Stomach (tissue), 9 donors: ENCODE data around the gene MOB1A. TPM values are rescaled to one million over a fixed set of nuclear protein-coding genes. Genes with fewer than 3 reads are reported as not detected.

ENCODE experiments used
- DNase-seq, 2 donors: peaks; one replicate each; pipeline versions ENCODE4 v3.0.0 to v3.0.0-alpha.2; 2013 to 2019
- H3K27ac ChIP-seq, 5 donors: fragments of 200-600 bp in 4 of 5; sonication (generic) in 4 of 5; one replicate each; pipeline ENCODE4 v1.5.1; 2013 to 2019; ENCODE audit warnings: mild to moderate bottlenecking in 1 of 5, moderate library complexity in 1 of 5
- H3K27me3 ChIP-seq, 3 donors: fragments of 200-600 bp; sonication (generic); one replicate each; pipeline ENCODE4 v1.5.1; 2017 to 2019; ENCODE audit warnings: mixed run types in 1 of 3
- H3K36me3 ChIP-seq, 4 donors: fragments of 200-600 bp; sonication (generic); 1 replicate in 3 of 4; 2 replicates in 1 of 4; pipeline ENCODE4 v1.5.1; 2016 to 2019
- H3K4me1 ChIP-seq, 4 donors: fragments of 200-600 bp; sonication (generic); one replicate each; pipeline ENCODE4 v1.5.1; 2016 to 2019
- H3K4me3 ChIP-seq, 4 donors: fragments of 200-600 bp; sonication (generic) in 3 of 4; one replicate each; pipeline ENCODE4 v1.5.1; 2016 to 2019; ENCODE audit warnings: mild to moderate bottlenecking in 1 of 4
- H3K9me3 ChIP-seq, 4 donors: fragments of 200-600 bp; sonication (generic); one replicate each; pipeline ENCODE4 v1.5.1; 2016 to 2019
- CTCF ChIP-seq, 7 experiments: fragments of 450-650 bp in 4 of 7; fragments of 200-600 bp in 3 of 7; sonication (generic) in 3 of 7; IDR thresholded peaks; one replicate each; pipeline ENCODE4 v1.5.1; 2016 to 2019; ENCODE audit warnings: antibody characterized with exemption in 7 of 7, control low read depth in 2 of 7, mild to moderate bottlenecking in 1 of 7
- EP300 ChIP-seq: sonication (generic); formaldehyde crosslinking; IDR thresholded peaks from one replicate; pipeline ENCODE4 v1.6.1; 2017; ENCODE audit warnings: antibody characterized with exemption
- POLR2A ChIP-seq, 4 donors: fragments of 450-650 bp; IDR thresholded peaks; one replicate each; pipeline ENCODE4 v1.6.1; 2016; ENCODE audit warnings: antibody characterized with exemption in 4 of 4, control low read depth in 2 of 4, mild to moderate bottlenecking in 1 of 4, moderate library complexity in 1 of 4
- POLR2AphosphoS5 ChIP-seq, 3 donors: sonication (generic); formaldehyde crosslinking; IDR thresholded peaks; one replicate each; pipeline ENCODE4 v1.6.1; 2016; ENCODE audit warnings: antibody characterized with exemption in 3 of 3
- WGBS, 5 donors: extraction: QIAGEN DNeasy Blood & Tissue Kit in 3 of 5; methylation state at CpG; one replicate each; pipeline versions ENCODE4 v1.1.5 to v1.1.7; 2013 to 2018; 5-methylcytosine and 5-hydroxymethylcytosine counted together
- intact Hi-C: fragments of 100-400 bp; cut with DNase I; formaldehyde crosslinking; loops from one replicate; pipeline ENCODE4 v1.15.1; 2023; ENCODE audit warnings: low total_unique reads
- polyA plus RNA-seq, 3 donors: library from polyadenylated mRNA; stranded (reverse); fragments of 200-250 nt; gene quantifications; one replicate each; pipeline ENCODE4 v1.2.3, GENCODE V29; 2013
- total RNA-seq, 5 donors: library from RNA; depleted of rRNA; stranded (reverse); fragments of >200 nt; gene quantifications; one replicate each; pipeline versions ENCODE4 v1.1.0 to v1.2.3, GENCODE V29; 2014 to 2016
- donor health status: healthy with polysubstance abuse.
- donor health status: Bipolar disorder and iron deficiency.
- donor health status: healthy.

MOB1A gene
- total and polyA plus RNA-seq, 8 donors = 22.4 to 127 (median 62.9) TPM

GRCh38 chr2:74138600-74139323 lies 39.9 kb downstream of the MOB1A start:
- peaks cover 9 to 50% (median 48%) of the 10 kb centered on the region in 4 donors for H3K36me3 ChIP-seq
- TF ChIP-seq EP300 = no peak
- no peak for TF ChIP-seq POLR2A (IDR thresholded peaks at IDR 0.05)
- no peak for TF ChIP-seq CTCF (IDR thresholded peaks at IDR 0.05)
- no peak for TF ChIP-seq POLR2AphosphoS5 (IDR thresholded peaks at IDR 0.05)
- peaks cover 0 to 2% (median 0%) of the 10 kb centered on the region in 4 donors for H3K4me1 ChIP-seq
- WGBS, 5 donors = 87 to 94% (median 91%) methylated on average over 19 of the region's 19 CpGs
- H3K4me3 ChIP-seq = no peak overlapping the region
- no peak for DNase-seq
- H3K27me3 ChIP-seq = no peaks in the 10 kb centered on the region
- H3K27ac ChIP-seq = no peak overlapping the region
- no peaks in the 10 kb centered on the region for H3K9me3 ChIP-seq
- intact Hi-C loops = no loop called here

DNA sequence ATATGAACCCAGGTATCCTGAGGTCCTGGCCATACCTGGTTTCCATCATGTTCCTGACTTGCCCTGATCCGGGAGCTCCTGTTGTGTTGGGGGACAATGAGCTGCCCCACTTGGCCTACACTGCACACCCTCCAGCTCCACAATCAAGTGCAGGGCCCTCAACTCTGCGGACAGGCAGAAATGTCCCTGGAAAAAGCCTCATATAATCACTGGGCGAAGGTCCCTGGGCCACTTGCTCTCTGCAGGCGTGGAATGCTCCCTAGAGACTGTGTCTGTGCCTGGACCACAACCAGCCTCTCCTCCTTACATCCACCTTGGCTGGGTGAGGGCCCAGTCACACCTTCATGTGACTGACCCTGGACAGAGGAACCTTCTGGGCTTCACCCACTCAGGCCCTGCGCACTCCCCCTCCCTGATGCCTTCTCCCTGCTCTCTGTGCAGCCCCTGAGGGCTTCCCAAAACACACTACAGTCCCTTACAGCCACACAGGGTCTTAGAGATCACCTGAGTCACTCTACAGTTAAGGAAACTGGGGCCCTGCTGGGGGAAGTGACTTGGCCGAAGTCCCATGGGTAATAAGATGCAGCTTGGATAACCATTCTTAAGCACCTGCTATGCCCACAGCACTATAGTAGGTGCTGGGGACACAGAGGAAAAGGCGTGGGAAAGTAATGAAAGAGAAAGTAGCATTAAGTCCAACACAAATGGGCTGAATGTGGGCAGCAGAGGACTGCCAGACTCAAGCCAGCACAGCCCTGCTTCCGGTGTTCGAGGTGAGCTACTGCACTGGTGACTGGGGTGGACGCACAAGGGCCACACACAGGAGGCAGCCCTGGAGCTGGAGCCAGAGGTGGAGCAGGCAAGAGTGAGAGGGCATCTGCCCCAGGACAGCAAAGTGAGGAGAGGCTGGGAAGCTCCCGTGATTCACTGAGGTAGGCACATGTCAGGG lies 40.8 kb downstream of the MOB1A start:
- Histone ChIP-seq H3K27ac (no peak overlapping the region), H3K27me3 (no peaks in the 10 kb centered on the region), H3K4me3 (no peak overlapping the region), H3K4me1 (peaks cover 0 to 2% (median 0%) of the 10 kb centered on the region in 4 donors), H3K9me3 (peaks cover 0 to 6% (median 3%) of the 10 kb centered on the region in 4 donors), H3K36me3 (peaks cover 9 to 52% (median 50%) of the 10 kb centered on the region in 4 donors)
- intact Hi-C loops = no loop called here
- WGBS, 5 donors = 86 to 98% (median 91%) methylated on average over 11 of the region's 11 CpGs
- DNase-seq = no peak
- TF ChIP-seq EP300 (no peak), POLR2AphosphoS5 (IDR thresholded peaks at IDR 0.05) (no peak), CTCF (IDR thresholded peaks at IDR 0.05) (no peak), POLR2A (IDR thresholded peaks at IDR 0.05) (no peak)

- TF ChIP-seq POLR2A (IDR thresholded peaks at IDR 0.05) = no peak
- Histone ChIP-seq H3K4me1 (no peaks in the 10 kb centered on the region), H3K27me3 (peaks cover 0 to 23% (median 9%) of the 10 kb centered on the region in 3 donors), H3K36me3 (peaks cover 9 to 26% (median 19%) of the 10 kb centered on the region in 4 donors), H3K9me3 (peaks cover 0 to 6% (median 3%) of the 10 kb centered on the region in 4 donors), H3K4me3 (no peak overlapping the region), H3K27ac (no peak overlapping the region)
- DNase-seq = no peak
- intact Hi-C loops = no loop called here
- 82 to 95% (median 87%) methylated on average over 5 of the region's 5 CpGs for WGBS, 5 donors
Observed at GRCh38 chr2:74131901-74132300, 46.8 kb downstream of the MOB1A start.

DNA sequence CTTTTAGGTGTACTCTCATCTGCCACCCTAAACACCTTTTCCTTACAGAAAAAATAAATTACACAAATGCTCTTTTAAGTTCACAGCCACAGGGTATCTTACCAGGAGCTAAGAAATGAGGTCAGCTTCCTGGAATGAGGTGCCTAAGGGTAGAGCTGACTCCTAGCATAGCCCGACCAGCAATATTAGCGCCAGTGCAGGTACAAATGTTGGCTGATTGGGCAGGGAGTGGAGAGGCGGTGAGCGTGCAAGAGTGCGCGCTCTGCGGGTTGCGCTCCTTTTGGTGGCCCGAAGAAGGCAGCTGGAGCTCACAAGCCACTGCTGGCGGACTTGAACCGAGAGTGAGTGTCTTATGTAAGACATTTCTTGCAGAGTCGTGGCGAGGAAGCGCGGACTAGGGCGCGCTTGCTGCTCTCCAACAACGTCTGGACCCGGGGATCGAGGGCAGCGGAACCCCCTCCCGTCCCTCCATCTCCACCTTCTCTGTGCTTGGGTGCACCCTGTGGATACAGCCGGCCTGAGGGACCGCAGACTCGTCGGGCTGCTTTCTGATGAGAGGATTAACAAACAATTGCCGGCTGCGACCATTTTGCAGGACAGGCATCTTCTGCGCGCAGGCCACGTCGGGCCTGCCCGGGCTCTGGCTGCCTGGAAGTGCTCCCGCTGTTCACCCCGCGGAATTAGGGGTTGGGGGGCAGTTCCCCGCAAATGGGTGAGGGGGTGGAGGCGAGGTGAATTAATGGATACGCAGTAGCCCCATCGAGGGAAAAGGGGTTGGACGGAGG lies 48.3 kb downstream of the MOB1A start:
- H3K27me3 ChIP-seq = peaks cover 0 to 23% (median 9%) of the 10 kb centered on the region in 3 donors
- no peak overlapping the region for H3K4me3 ChIP-seq
- H3K27ac ChIP-seq = no peak overlapping the region
- DNase-seq = peak in 1 of 2 donors; percentile 38
- TF ChIP-seq POLR2AphosphoS5 (IDR thresholded peaks at IDR 0.05) (no peak), CTCF (IDR thresholded peaks at IDR 0.05) (no peak), POLR2A (IDR thresholded peaks at IDR 0.05) (no peak), EP300 (no peak)
- peaks cover 0 to 6% (median 3%) of the 10 kb centered on the region in 4 donors for H3K9me3 ChIP-seq
- H3K4me1 ChIP-seq = no peaks in the 10 kb centered on the region
- intact Hi-C loops = no loop called here
- WGBS, 5 donors = 29 to 61% (median 41%) methylated on average over 16 to 41 of the region's 41 CpGs
- H3K36me3 ChIP-seq = peaks cover 8 to 24% (median 19%) of the 10 kb centered on the region in 4 donors
